GM20000 (cell line): ENCODE data around the gene MDGA2.

Experiments used
- DNase-seq: peaks from one replicate; pipeline ENCODE4 v3.0.0; 2012; ENCODE audit warnings: low spot score
- TF ChIP-seq, protein P1 (sequence below): IDR thresholded peaks from 2 replicates; pipeline ENCODE4 v1.5.1; 2012; ENCODE audit warnings: mild to moderate bottlenecking, control low read depth; ENCODE audit errors: extremely low read depth, missing control alignments

The MDGA2 gene

DNA sequence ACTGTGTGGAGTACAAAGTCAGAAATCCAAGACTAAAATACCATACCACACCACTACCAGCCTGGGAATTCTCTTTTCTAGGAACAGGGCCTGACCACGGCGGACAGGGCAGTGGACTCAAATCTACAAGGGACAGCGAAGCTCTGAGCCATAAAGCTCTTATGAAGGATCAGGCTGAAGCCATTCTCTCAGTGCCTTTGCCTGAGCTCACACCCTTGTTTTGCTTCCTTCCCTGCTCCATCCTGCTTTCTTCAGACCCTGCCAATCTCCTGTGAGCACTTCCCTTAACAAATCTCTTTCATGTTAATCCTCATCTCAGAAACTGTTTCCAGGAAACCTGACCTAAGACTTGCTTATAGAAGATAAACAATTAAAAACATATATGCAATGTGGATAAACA lies 398.5 kb downstream of the MDGA2 start:
- no peak for DNase-seq
- TF ChIP-seq, protein P1, sequence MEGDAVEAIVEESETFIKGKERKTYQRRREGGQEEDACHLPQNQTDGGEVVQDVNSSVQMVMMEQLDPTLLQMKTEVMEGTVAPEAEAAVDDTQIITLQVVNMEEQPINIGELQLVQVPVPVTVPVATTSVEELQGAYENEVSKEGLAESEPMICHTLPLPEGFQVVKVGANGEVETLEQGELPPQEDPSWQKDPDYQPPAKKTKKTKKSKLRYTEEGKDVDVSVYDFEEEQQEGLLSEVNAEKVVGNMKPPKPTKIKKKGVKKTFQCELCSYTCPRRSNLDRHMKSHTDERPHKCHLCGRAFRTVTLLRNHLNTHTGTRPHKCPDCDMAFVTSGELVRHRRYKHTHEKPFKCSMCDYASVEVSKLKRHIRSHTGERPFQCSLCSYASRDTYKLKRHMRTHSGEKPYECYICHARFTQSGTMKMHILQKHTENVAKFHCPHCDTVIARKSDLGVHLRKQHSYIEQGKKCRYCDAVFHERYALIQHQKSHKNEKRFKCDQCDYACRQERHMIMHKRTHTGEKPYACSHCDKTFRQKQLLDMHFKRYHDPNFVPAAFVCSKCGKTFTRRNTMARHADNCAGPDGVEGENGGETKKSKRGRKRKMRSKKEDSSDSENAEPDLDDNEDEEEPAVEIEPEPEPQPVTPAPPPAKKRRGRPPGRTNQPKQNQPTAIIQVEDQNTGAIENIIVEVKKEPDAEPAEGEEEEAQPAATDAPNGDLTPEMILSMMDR = no peak

DNA sequence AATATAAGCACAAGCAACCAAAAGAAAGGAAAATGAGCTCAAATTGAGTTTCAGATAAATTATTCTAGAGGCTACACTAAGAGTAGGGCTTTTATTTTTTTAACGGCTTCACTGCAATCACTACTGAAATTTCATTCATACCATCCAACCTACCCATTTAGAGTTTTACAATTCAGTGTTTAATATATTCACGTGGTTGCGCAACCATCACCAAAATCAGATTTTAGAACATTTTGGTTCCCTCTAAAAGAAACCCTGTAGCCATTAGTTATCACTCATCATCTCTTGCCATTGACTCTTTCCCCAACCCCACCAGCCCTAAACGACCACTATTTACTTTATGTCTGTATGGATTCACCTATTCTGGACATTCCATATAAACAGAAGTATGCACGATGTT lies 401.5 kb downstream of the MDGA2 start:
- DNase-seq = no peak
- TF ChIP-seq, protein P1 = no peak

DNA sequence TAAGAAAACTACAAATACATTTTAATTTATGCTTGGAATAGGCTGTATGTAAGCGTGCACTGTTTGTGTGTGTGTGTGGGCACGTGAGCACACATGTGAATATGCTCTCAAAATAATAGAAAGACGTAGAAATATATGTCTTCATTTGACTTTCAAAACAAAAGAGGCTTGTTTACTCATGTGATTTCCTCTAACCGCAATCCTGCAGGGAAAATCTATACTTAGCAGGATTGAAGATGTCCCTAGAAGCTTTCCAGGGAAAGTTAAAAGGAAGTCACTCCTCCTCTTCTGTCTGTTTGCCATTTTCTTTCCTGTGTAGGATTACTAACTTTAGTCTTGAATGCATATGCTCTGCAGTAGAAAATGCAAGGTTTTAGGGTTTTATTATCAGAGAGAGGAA lies 404.7 kb downstream of the MDGA2 start:
- TF ChIP-seq, protein P1 = no peak
- no peak for DNase-seq

DNA sequence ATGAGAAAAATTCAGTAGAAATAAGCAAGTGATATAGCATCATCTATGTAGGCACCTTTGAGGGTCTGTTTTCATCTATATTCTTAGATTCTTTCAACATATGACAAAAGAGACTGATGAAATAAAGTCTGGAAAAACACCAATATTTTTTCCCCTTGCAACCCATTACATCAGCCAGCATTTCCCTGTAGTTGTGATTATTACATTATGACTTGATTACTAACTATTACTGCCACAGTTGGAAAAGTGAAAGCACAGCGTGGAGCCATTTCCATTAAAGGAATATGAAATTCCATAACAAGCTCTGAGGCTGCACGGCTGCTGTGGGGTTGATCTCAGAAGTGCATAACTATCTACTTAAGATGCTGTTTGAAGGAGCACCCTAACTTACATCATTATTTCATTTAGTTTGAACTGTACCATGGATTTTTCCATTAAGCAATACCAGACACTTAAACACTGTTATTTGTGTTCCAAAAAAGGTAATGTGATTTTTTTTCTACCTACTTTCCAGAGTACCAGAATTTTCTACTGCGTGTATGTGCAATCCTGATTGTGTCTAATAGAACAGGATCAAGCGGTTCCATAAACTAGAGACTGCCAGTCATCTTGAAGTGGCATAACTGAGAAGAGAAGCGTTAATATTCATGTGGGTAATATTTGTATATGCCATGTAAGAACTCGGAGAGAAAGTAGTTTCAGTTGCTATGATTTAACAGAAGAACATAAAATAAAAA lies 405.5 kb downstream of the MDGA2 start:
- TF ChIP-seq, protein P1 = no peak
- DNase-seq = no peak

DNA sequence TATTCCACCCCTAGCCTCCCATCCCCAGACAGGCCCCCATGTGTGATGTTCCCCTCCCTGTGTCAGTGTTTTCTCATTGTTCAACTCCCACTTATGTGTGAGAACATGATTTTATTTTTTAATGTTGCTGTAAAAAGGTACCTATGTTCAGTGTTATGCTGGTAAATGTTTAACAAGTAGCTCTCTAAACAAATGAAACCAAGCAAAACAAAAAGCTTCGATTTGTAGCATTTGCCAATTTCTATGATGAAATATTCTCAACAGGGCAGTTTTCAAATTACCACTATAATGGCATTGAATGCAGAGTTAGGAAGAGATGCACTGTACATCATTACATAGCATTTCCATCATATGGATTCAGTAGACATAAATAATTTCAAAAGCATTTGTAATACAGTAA lies 410.6 kb downstream of the MDGA2 start:
- no peak for DNase-seq
- TF ChIP-seq, protein P1 = no peak

DNA sequence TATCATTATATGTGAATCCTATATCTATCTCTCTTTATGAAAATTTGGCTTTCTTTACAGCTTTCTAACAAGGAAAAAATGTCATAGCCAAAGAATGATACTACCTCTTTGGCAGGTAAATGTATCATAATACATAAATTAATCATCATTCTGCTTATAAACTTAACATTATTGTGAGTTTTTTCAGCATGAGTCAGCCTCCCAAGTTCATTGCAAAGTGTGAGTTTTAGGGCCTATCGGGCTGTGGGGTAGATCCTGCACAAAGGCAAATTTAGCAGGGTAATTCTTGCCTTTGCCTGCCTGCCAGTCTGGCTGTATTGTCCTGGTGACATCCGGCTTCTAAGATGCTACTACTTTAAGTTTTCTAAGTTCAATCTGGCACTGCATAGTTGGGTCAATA lies 412.6 kb downstream of the MDGA2 start:
- no peak for DNase-seq
- TF ChIP-seq, protein P1 = no peak

DNA sequence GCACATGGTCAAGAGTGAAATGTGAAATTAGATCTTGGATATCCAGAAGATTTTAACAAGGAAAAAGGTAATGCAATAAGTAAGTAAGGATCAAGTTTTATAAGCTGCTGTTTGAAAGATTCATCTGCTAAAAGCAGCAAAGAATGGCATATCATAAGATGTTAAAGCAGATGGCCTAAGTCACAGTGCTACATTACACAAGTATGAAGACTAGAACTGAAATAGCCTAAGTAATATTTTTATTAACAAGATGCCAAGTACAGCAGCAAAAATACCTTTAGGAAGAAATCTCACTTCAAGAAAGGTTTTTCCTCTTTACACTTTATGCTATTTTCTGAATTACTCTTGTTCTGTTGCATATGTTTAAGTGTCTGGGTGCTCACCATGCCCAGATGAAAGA lies 414.1 kb downstream of the MDGA2 start:
- DNase-seq = no peak
- TF ChIP-seq, protein P1 = no peak
